Mesodermal cell (in vitro differentiated cells): ENCODE results near the gene ALCAM.
A peak's percentile ranks its signal among the peaks of the same experiment; 100 is the strongest.

Source experiments
- H3K27ac ChIP-seq: 2 replicates; pipeline ENCODE4 v1.7.0; 2013; ENCODE audit warnings: mild to moderate bottlenecking, low read depth, low read length, moderate library complexity; ENCODE audit not compliant: severe bottlenecking
- H3K36me3 ChIP-seq: 2 replicates; pipeline ENCODE4 v1.7.1; 2013; ENCODE audit warnings: mild to moderate bottlenecking, low read length, moderate library complexity; ENCODE audit not compliant: control insufficient read depth, insufficient read depth
- H3K4me1 ChIP-seq: one replicate; pipeline ENCODE4 v1.7.1; 2013; ENCODE audit warnings: mild to moderate bottlenecking, low read length; ENCODE audit not compliant: insufficient read depth, control insufficient read depth, poor library complexity, severe bottlenecking
- H3K4me3 ChIP-seq: 2 replicates; pipeline ENCODE4 v1.7.0; 2013; ENCODE audit warnings: low read length, control low read depth, mild to moderate bottlenecking; ENCODE audit not compliant: insufficient read depth, poor library complexity, severe bottlenecking; ENCODE audit errors: extremely low read depth
- H3K9me3 ChIP-seq: 2 replicates; pipeline ENCODE4 v1.7.1; 2013; ENCODE audit warnings: mild to moderate bottlenecking, low read length, moderate library complexity; ENCODE audit not compliant: control insufficient read depth
- WGBS, 2 experiments: methylation state at CpG; one replicate each; pipeline ENCODE4 v1.1.5; 2013; ENCODE audit warnings: missing lambda C conversion rate in 2 of 2; ENCODE audit not compliant: insufficient coverage in 2 of 2; 5-methylcytosine and 5-hydroxymethylcytosine counted together

The ALCAM gene

GRCh38 chr3:105459566-105460290 is 93.0 kb downstream of the ALCAM start:
- Histone ChIP-seq H3K36me3 (no peaks in the 10 kb centered on the region), H3K4me3 (no peak overlapping the region), H3K27ac (peak overlapping the region; percentile 12), H3K9me3 (no peaks in the 10 kb centered on the region), H3K4me1 (peaks cover 4% of the 10 kb centered on the region)
- WGBS, 2 experiments, result no CpG with 5 or more reads among the region's 3 CpGs

- Histone ChIP-seq H3K4me3 (no peak overlapping the region), H3K27ac (no peak overlapping the region), H3K36me3 (no peaks in the 10 kb centered on the region), H3K4me1 (peaks cover 4% of the 10 kb centered on the region), H3K9me3 (no peaks in the 10 kb centered on the region)
- WGBS, 2 experiments, result 100% methylated on average over 1 of the region's 1 CpG; no CpG with 5 or more reads in 1 of the 2 experiments
Measured at GRCh38 chr3:105463620-105464019, 96.9 kb downstream of the ALCAM start.

GRCh38 chr3:105465251-105465853 is 98.6 kb downstream of the ALCAM start:
- WGBS, 2 experiments, result 91 to 97% methylated on average over 2 of the region's 2 CpGs
- no peaks in the 10 kb centered on the region for H3K9me3 ChIP-seq
- H3K4me1 ChIP-seq, result peaks cover 2% of the 10 kb centered on the region
- H3K27ac ChIP-seq, result no peak overlapping the region
- no peaks in the 10 kb centered on the region for H3K36me3 ChIP-seq
- H3K4me3 ChIP-seq, result no peak overlapping the region

- Histone ChIP-seq H3K9me3 (no peaks in the 10 kb centered on the region), H3K4me3 (no peak overlapping the region), H3K36me3 (no peaks in the 10 kb centered on the region), H3K4me1 (no peaks in the 10 kb centered on the region), H3K27ac (no peak overlapping the region)
- WGBS, 2 experiments, result 86 to 100% methylated on average over 1 of the region's 3 CpGs
Measured at GRCh38 chr3:105466072-105466471, 99.4 kb downstream of the ALCAM start.

DNA sequence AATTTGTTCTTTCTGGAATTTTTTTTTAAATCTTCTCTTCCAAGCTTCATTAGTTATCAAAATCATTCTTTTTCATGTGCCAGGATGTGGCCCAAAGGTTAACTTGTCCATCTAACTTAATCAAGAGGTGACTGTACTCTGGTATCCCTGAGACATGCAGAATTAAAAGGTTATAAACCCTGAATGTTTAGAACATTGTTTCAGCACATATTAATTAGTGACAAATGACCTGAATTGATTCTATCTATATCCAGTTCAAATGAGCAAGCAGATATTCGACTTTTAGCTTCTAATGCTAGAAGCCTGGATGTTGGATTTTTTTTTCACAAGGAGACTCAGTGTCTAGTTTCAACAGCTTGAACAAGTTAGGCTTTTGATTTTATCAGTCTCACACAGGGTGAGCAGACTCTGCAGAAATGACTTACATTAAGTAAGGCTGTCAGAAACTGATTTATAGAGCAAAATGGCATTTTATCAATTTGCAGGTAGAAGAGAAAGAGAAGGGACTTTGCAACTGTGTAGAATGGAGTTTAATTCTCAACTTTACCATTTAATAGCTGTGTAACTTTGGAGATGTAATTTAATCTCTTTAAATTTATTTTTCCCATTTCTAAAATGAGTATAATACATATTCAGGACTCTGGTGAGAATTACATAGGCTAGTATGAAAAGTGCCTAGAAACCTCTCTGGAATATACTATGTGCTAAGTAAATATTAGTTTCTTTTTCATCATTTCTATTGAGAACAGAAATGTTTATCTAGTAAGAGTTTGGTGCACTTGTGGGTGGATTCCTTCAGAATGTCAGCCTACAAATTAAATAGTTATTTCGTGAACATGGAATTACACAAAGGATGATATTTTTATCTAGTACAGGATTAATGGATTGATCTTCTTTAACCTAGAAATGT is 100.0 kb downstream of the ALCAM start:
- Histone ChIP-seq H3K4me3 (no peak overlapping the region), H3K4me1 (no peaks in the 10 kb centered on the region), H3K9me3 (no peaks in the 10 kb centered on the region), H3K36me3 (no peaks in the 10 kb centered on the region), H3K27ac (peak overlapping the region; percentile 18)
- no CpG with 5 or more reads among the region's 2 CpGs for WGBS, 2 experiments

DNA sequence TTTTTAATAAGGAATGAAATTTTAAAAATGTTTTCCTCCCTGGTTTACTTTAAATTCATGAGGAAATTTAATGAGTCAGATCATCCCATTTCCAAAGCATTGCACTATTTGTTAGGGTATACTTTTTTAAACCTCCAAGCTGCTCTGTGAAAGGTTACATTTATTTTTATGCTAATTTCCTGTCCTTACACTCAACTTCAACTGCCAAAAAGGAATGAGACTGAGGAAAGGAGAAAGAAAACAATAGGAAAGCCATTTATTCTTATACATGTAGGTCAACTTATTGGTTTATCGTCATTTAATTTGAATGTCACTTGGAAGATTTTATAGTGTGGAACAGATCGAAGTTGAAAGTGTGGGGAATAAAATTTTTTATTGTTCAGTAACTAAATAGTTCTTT is 104.1 kb downstream of the ALCAM start:
- H3K4me1 ChIP-seq, result peaks cover 9% of the 10 kb centered on the region
- 83% methylated on average over 2 of the region's 2 CpGs; no CpG with 5 or more reads in 1 of the 2 experiments for WGBS, 2 experiments
- H3K9me3 ChIP-seq, result no peaks in the 10 kb centered on the region
- no peaks in the 10 kb centered on the region for H3K36me3 ChIP-seq
- no peak overlapping the region for H3K27ac ChIP-seq
- no peak overlapping the region for H3K4me3 ChIP-seq

- H3K4me3 ChIP-seq, result no peak overlapping the region
- H3K4me1 ChIP-seq, result peaks cover 9% of the 10 kb centered on the region
- peaks cover 3% of the 10 kb centered on the region for H3K9me3 ChIP-seq
- no peaks in the 10 kb centered on the region for H3K36me3 ChIP-seq
- H3K27ac ChIP-seq, result peak overlapping the region; percentile 63
Measured at GRCh38 chr3:105473521-105474223, 107.0 kb downstream of the ALCAM start.

GRCh38 chr3:105480768-105481167 is 114.1 kb downstream of the ALCAM start:
- whole genome bisulfite sequencing, 2 experiments, result no CpG with 5 or more reads among the region's 1 CpG
- no peak overlapping the region for H3K4me3 ChIP-seq
- no peaks in the 10 kb centered on the region for H3K36me3 ChIP-seq
- no peaks in the 10 kb centered on the region for H3K4me1 ChIP-seq
- H3K9me3 ChIP-seq, result peaks cover 3% of the 10 kb centered on the region
- peak overlapping the region; percentile 62 for H3K27ac ChIP-seq

- no peaks in the 10 kb centered on the region for H3K9me3 ChIP-seq
- 86 to 100% methylated on average over 1 of the region's 1 CpG for WGBS, 2 experiments
- H3K36me3 ChIP-seq, result no peaks in the 10 kb centered on the region
- no peaks in the 10 kb centered on the region for H3K4me1 ChIP-seq
- H3K27ac ChIP-seq, result no peak overlapping the region
- H3K4me3 ChIP-seq, result no peak overlapping the region
Measured at GRCh38 chr3:105483476-105483875, 116.8 kb downstream of the ALCAM start.

DNA sequence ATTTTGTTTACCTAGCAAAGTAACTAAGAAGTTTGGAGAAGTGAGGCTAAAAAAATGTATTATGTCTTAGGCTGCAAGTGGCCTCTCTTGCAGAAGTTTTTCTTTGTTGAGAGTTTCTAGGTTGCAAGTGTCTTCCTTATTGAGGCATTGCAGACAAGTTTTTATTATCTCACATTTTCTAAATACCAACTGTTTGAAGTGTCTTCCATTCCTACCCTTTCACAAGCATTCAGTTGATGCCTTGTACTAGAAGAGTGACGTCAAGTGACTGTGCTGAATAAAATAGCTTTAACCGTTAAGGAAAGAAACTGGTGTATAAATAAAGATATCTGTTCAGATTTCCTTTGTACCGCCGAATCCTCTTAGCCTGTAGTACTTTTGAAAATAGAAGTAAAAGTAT is 123.3 kb downstream of the ALCAM start:
- no peak overlapping the region for H3K27ac ChIP-seq
- peaks cover 13% of the 10 kb centered on the region for H3K9me3 ChIP-seq
- no peak overlapping the region for H3K4me3 ChIP-seq
- H3K36me3 ChIP-seq, result peaks cover 7% of the 10 kb centered on the region
- WGBS, 2 experiments, result 86% methylated on average over 1 of the region's 4 CpGs; no CpG with 5 or more reads in 1 of the 2 experiments
- H3K4me1 ChIP-seq, result no peaks in the 10 kb centered on the region
